Measurements from ENCODE around the gene MOV10. TPM values are rescaled to one million over a fixed set of nuclear protein-coding genes. Genes with fewer than 3 reads are reported as not detected.

MOV10 gene
- total and polyA plus RNA-seq, 2 of the 8 experiments (the other 6 are each of a cell fraction or from before 2014, with no cell fraction given), result 57.3 to 109 TPM

DNA sequence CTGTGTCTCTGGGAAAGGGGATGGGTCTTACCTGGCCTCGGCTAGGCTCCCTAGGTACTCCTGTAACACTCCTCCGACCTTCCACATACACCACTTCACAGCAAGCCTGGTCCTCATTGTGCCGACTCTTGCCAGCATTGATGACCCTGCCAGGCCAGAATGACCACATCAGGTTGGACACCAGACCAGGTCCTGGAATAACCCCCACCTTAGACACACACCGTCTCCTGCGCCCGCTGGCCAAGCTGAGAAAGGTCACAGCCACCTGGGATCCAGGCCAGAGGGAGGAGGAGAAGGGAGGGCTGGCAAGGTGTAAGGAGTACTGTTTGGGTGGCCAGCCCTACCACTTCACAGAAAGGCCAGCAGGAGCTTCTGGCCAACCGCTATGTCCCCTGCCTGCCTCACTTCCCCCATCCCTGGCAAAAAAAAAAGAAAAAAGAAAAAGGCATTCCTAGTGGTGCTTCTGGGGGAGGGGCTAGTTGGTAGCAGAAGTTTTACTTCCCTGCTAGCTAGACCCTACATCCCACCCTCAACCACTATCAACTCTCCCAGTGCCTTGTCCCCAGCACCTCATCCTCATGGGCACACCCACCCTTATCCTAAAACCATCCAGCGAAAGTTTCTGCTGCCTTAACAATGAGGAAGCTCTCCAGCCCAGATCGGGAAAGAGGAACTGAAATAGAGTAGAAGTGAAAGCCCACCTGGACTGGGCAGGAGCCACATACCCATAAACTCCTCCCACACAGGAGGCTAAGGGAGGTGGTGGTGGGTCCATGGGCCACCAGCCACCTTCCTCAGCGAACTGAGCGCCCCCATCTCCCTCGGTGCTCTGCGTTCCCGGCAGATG, 39.2 kb downstream of the MOV10 start:
- Histone ChIP-seq H4K8ac (ENCODE audit: extremely low read depth, insufficient read depth, low read length) (no peak overlapping the region; the same call in 1 of the 2 replicates), H3K4me3 (ENCODE audit: extremely low read depth in 1 of 4, insufficient read depth in 2 of 4, low read depth in 3 of 4, low read length in 4 of 4) (peak overlapping the region; percentile 59 to 81 (median 68)), H2AK5ac (ENCODE audit: low read depth, low read length) (no peak overlapping the region), H2BK120ac (replicated peaks; ENCODE audit: low read depth, low read length) (no peak overlapping the region), H3K79me2 (ENCODE audit: control insufficient read depth in 1 of 2, insufficient read depth in 2 of 2, low read length in 2 of 2) (no peaks in the 10 kb centered on the region), H4K5ac (ENCODE audit: insufficient read length, low read depth, low read length) (no peak overlapping the region), H2BK5ac (ENCODE audit: low read depth, low read length) (no peak overlapping the region; the same call in 1 of the 2 replicates), H2BK12ac (ENCODE audit: low read depth, low read length) (no peak overlapping the region), H3K4me1 (replicated peaks in 1 of 4; ENCODE audit: control insufficient read depth in 3 of 4, insufficient read depth in 4 of 4, low read length in 3 of 4) (peaks cover 0 to 20% (median 13%) of the 10 kb centered on the region in 4 experiments; a peak in 6 of 7 replicates), H3K79me1 (ENCODE audit: low read depth, low read length) (no peaks in the 10 kb centered on the region), H3K4me2 (ENCODE audit: insufficient read depth in 1 of 2, low read depth in 2 of 2, low read length in 2 of 2) (peak overlapping the region; percentile 75 to 82), H2AFZ (ENCODE audit: low read length) (no peak overlapping the region), H2BK20ac (ENCODE audit: low read length) (no peak overlapping the region), H3K27ac (ENCODE audit: low read depth, low read length) (no peak overlapping the region), H3K36me3 (ENCODE audit: control insufficient read depth in 2 of 4, insufficient read depth in 4 of 4, low read length in 3 of 4) (peaks cover 0 to 5% (median 3%) of the 10 kb centered on the region in 4 experiments; a peak in 4 of 8 replicates), H3K9me3 (ENCODE audit: insufficient read depth in 2 of 2, low read depth in 1 of 2, low read length in 1 of 2) (no peaks in the 10 kb centered on the region), H3K4ac (replicated peaks; ENCODE audit: insufficient read length, low read depth, low read length) (no peak overlapping the region), H4K20me1 (replicated peaks in 1 of 2; ENCODE audit: control insufficient read depth in 1 of 2, insufficient read depth in 2 of 2, low read length in 2 of 2) (peaks cover 0 to 8% of the 10 kb centered on the region in 2 experiments), H3K9ac (replicated peaks in 1 of 4; ENCODE audit: extremely low read depth in 1 of 4, low read depth in 3 of 4, low read length in 3 of 4) (no peak overlapping the region), H3K23ac (ENCODE audit: insufficient read length) (no peak overlapping the region), H3K18ac (ENCODE audit: extremely low read depth, low read length) (peak overlapping the region; percentile 15; the same call in 1 of the 2 replicates), H3K14ac (ENCODE audit: insufficient read length) (no peak overlapping the region), H2BK15ac (ENCODE audit: low read length) (0 out of 2 replicates have a peak overlapping the region, but pooled peaks have one; percentile 22), H3K23me2 (ENCODE audit: low read depth, low read length) (peaks cover 14% of the 10 kb centered on the region), H3K27me3 (replicated peaks in 1 of 4; ENCODE audit: control insufficient read depth in 3 of 4, extremely low read depth in 1 of 4, insufficient read depth in 3 of 4, low read length in 3 of 4) (peaks cover 0 to 15% (median 7%) of the 10 kb centered on the region in 4 experiments; a peak in 4 of 7 replicates), H3K56ac (replicated peaks; ENCODE audit: insufficient read length, low read depth, low read length) (no peak overlapping the region), H4K91ac (replicated peaks; ENCODE audit: insufficient read length, low read length) (peak overlapping the region; percentile 41)
- ChIA-PET POLR2A (ENCODE audit: partially characterized antibody) (interaction anchor here (0.7 to 4.3 kb wide), 10 partner anchors 9 to 359 kb away, joined by 3 to 32 read pairs (median 4); partner anchors contain the start of genes LRIG2, MOV10 and WNT2B), CTCF (ENCODE audit: partially characterized antibody) (interaction anchor here (0.8 to 14.2 kb wide), 8 partner anchors 10 to 323 kb away, joined by 3 to 547 read pairs (median 8); partner anchors contain the start of gene MOV10)
- TF ChIP-seq GABPA (IDR thresholded peaks at IDR 0.05; ENCODE audit: borderline replicate concordance, insufficient read depth, low read length) (no peak), YY1 (IDR thresholded peaks at IDR 0.05; ENCODE audit: low read depth, low read length) (no peak), FOSL1 (IDR thresholded peaks at IDR 0.05; ENCODE audit: insufficient read depth, low read depth, low read length) (no peak), GTF2F1 (IDR thresholded peaks at IDR 0.05; ENCODE audit: borderline replicate concordance, low read depth, low read length) (no peak), KDM1A (IDR thresholded peaks at IDR 0.05; ENCODE audit: borderline replicate concordance, low read length) (no peak)
- TF ChIP-seq, protein P1, sequence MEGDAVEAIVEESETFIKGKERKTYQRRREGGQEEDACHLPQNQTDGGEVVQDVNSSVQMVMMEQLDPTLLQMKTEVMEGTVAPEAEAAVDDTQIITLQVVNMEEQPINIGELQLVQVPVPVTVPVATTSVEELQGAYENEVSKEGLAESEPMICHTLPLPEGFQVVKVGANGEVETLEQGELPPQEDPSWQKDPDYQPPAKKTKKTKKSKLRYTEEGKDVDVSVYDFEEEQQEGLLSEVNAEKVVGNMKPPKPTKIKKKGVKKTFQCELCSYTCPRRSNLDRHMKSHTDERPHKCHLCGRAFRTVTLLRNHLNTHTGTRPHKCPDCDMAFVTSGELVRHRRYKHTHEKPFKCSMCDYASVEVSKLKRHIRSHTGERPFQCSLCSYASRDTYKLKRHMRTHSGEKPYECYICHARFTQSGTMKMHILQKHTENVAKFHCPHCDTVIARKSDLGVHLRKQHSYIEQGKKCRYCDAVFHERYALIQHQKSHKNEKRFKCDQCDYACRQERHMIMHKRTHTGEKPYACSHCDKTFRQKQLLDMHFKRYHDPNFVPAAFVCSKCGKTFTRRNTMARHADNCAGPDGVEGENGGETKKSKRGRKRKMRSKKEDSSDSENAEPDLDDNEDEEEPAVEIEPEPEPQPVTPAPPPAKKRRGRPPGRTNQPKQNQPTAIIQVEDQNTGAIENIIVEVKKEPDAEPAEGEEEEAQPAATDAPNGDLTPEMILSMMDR (IDR thresholded peaks at IDR 0.05; ENCODE audit: control extremely low read depth in 1 of 3, insufficient read depth in 1 of 3, low read depth in 1 of 3, low read length in 3 of 3), result no peak
- TF ChIP-seq, protein P2, sequence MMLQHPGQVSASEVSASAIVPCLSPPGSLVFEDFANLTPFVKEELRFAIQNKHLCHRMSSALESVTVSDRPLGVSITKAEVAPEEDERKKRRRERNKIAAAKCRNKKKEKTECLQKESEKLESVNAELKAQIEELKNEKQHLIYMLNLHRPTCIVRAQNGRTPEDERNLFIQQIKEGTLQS (IDR thresholded peaks at IDR 0.05; ENCODE audit: insufficient read depth, low read depth, low read length), result no peak
- 40% methylated on average over 14 of the region's 14 CpGs; no CpG with 5 or more reads in 1 of the 2 experiments for WGBS, 2 experiments (ENCODE audit: extremely low coverage in 1 of 2, insufficient coverage in 1 of 2, insufficient read length in 1 of 2, insufficient replicate concordance in 2 of 2, low coverage in 1 of 2, low lambda C conversion rate in 2 of 2, missing lambda C conversion rate in 1 of 2)
- DNase-seq (ENCODE audit: low read depth in 1 of 2, low spot score in 2 of 2), result no peak
- FAIRE-seq, result no peak
